Anterior cingulate cortex (tissue), 58 donors: Measurements from ENCODE around the gene TPX2.
A peak's percentile ranks its signal among the peaks of the same experiment; 100 is the strongest.

ENCODE experiments used
- DNase-seq, 58 donors: peaks; one replicate each; lab custom pipeline; 2025; lab: John Stamatoyannopoulos, UW

The TPX2 gene

DNA sequence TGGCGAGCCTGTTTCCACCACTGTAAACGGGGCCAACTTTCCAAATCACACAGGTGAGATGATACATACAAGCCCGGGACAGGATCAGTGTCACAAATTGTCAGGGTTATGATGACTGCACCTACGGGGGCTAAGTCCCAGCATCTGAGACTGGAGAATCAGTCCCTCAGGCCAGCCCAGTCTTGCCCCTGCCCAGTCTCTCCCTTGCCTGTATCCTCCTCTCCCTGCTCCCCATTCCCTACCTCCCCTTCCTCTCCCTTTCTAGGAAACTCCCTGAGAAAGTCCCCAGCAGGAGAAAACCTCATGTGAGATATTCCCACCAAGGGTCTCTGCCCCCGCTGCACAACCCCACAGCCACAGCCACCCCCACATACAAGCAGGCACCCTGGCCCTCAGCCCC is 104.8 kb downstream of the TPX2 start:
- no peak for DNase-seq

DNA sequence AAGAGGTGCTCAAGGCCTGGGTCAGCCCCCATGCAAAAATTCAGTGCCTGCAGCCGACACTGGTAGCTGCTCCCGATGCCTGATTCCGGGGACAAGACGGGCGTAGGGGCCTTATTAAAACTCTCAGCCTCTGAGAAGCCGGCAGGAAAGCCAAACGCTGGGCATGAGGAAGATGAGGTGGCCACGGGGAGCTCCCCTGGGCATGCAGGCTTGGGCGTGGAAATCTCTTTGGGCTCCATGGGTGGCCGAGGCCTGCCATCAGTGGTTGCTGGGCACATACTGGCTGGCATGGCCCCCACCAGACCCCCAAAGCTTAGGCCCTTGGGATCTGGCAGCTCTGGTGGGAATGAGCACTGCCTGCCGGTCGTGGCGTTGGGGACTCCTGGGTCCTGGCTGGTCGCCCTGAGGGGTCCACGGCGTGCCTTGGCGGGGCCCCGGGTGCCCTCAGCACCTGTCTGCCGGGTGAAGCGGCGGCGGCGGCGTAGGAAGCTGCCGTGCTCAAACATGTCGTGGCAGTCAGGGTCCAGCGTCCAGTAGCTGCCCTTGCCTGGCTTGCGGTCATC is 105.7 kb downstream of the TPX2 start:
- DNase-seq, result no peak

DNA sequence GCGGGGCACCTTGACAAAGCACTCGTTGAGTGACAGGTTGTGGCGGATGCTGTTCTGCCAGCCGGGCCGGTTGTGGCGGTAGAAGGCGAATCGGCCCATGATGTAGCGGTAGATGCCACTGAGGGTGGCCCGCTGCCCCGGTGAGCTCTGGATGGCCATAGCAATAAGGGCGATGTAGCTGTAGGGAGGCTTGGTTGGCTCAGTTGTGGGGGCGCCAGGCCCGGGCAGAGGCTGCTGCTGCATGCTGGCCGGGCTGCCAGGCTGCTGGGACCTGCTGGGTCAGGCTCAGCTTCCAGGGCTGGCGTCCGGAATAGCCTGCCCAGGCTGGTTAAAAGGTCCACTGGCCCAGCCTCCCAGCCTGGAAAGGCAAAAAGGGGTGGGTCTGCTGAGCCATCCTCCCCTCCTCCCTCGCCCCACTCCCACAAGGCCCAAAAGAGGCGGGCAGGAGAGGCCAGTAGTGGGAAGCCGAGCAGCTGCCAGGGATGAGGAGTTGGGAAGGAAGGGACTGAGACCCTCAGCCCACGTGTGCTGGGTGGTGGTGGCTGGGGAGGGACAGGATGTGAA is 106.3 kb downstream of the TPX2 start, which contains the start of gene FOXS1:
FOXS1 (minus strand) TSS at position 305 of the 564 bp plus-strand sequence; CDS start at position 243, 62 bp downstream.
- peak in 19 of 58 donors; percentile 7 to 57 (median 22) for DNase-seq

GRCh38 chr20:31846793-31847138 is 107.7 kb downstream of the TPX2 start:
- no peak for DNase-seq

- no peak for DNase-seq
Observed at GRCh38 chr20:31848088-31848999, 109.3 kb downstream of the TPX2 start.

- DNase-seq, result no peak
Observed at GRCh38 chr20:31849306-31849930, 110.3 kb downstream of the TPX2 start.
